Skeletal muscle tissue (tissue), 4 donors: ENCODE results near the gene COX4I2. TPM values are rescaled to one million over a fixed set of nuclear protein-coding genes. Genes with fewer than 3 reads are reported as not detected.

ENCODE experiments used
- H3K27ac ChIP-seq: one replicate; pipeline ENCODE4 v1.7.0; 2013; ENCODE audit warnings: mild to moderate bottlenecking, low read depth, low read length, inconsistent platforms
- H3K27me3 ChIP-seq, 3 donors: one replicate each; pipeline ENCODE4 v1.7.0; 2013; ENCODE audit warnings: low read length in 3 of 3; ENCODE audit not compliant: control insufficient read depth in 3 of 3, insufficient read depth in 3 of 3
- H3K36me3 ChIP-seq, 3 donors: one replicate each; pipeline ENCODE4 v1.7.0; 2013; ENCODE audit warnings: low read length in 3 of 3; ENCODE audit not compliant: control insufficient read depth in 3 of 3, insufficient read depth in 3 of 3
- H3K4me1 ChIP-seq, 3 donors: one replicate each; pipeline ENCODE4 v1.7.0; 2013; ENCODE audit warnings: low read length in 3 of 3, mild to moderate bottlenecking in 3 of 3; ENCODE audit not compliant: control insufficient read depth in 3 of 3, insufficient read depth in 3 of 3
- H3K4me3 ChIP-seq, 3 donors: one replicate each; pipeline ENCODE4 v1.7.0; 2013; ENCODE audit warnings: low read length in 3 of 3
- H3K9ac ChIP-seq, 3 donors: one replicate each; pipeline ENCODE4 v1.7.0; 2013; ENCODE audit warnings: low read length in 3 of 3, mild to moderate bottlenecking in 3 of 3, moderate library complexity in 2 of 3, low read depth in 1 of 3
- H3K9me3 ChIP-seq, 3 donors: one replicate each; pipeline ENCODE4 v1.7.0; 2013; ENCODE audit warnings: low read length in 3 of 3; ENCODE audit not compliant: control insufficient read depth in 3 of 3
- total RNA-seq: library from RNA; depleted of rRNA; stranded (reverse); fragments of >200 nt; gene quantifications from one replicate; pipeline ENCODE4 v1.2.3, GENCODE V29; 2014
- donor health status: Osteomylitis.

The COX4I2 gene
- total RNA-seq, 1 donor from 2014 or later, result 16.2 TPM

GRCh38 chr20:31681128-31681727 is 43.5 kb downstream of the COX4I2 start:
- Histone ChIP-seq H3K27ac (peak overlapping the region; percentile 14), H3K4me1 (peaks cover 34 to 56% (median 53%) of the 10 kb centered on the region in 3 donors), H3K27me3 (no peaks in the 10 kb centered on the region), H3K9me3 (no peaks in the 10 kb centered on the region), H3K36me3 (peaks cover 2 to 12% (median 4%) of the 10 kb centered on the region in 3 donors), H3K4me3 (no peak overlapping the region), H3K9ac (no peak overlapping the region)

GRCh38 chr20:31681769-31682168 is 44.1 kb downstream of the COX4I2 start:
- Histone ChIP-seq H3K4me1 (peaks cover 28 to 51% (median 47%) of the 10 kb centered on the region in 3 donors), H3K9ac (no peak overlapping the region), H3K4me3 (no peak overlapping the region), H3K27me3 (no peaks in the 10 kb centered on the region), H3K27ac (no peak overlapping the region), H3K9me3 (no peaks in the 10 kb centered on the region), H3K36me3 (peaks cover 2 to 12% (median 4%) of the 10 kb centered on the region in 3 donors)

- Histone ChIP-seq H3K9ac (no peak overlapping the region), H3K36me3 (peaks cover 2 to 12% (median 4%) of the 10 kb centered on the region in 3 donors), H3K9me3 (no peaks in the 10 kb centered on the region), H3K4me1 (peaks cover 28 to 50% (median 44%) of the 10 kb centered on the region in 3 donors), H3K4me3 (no peak overlapping the region), H3K27me3 (no peaks in the 10 kb centered on the region), H3K27ac (no peak overlapping the region)
Measured at GRCh38 chr20:31682352-31682751, 44.6 kb downstream of the COX4I2 start.

GRCh38 chr20:31682927-31683326 is 45.2 kb downstream of the COX4I2 start:
- Histone ChIP-seq H3K9me3 (no peaks in the 10 kb centered on the region), H3K27me3 (no peaks in the 10 kb centered on the region), H3K4me3 (no peak overlapping the region), H3K27ac (no peak overlapping the region), H3K36me3 (peaks cover 2 to 6% (median 4%) of the 10 kb centered on the region in 3 donors), H3K9ac (no peak overlapping the region), H3K4me1 (peaks cover 22 to 44% (median 38%) of the 10 kb centered on the region in 3 donors)

GRCh38 chr20:31684153-31685015 is 46.7 kb downstream of the COX4I2 start:
- Histone ChIP-seq H3K27me3 (no peaks in the 10 kb centered on the region), H3K9ac (no peak overlapping the region), H3K4me3 (no peak overlapping the region), H3K27ac (no peak overlapping the region), H3K4me1 (peaks cover 14 to 30% (median 26%) of the 10 kb centered on the region in 3 donors), H3K36me3 (peaks cover 0 to under 1% (median 0%) of the 10 kb centered on the region in 3 donors), H3K9me3 (no peaks in the 10 kb centered on the region)

- no peak overlapping the region for H3K27ac ChIP-seq
- H3K4me1 ChIP-seq, result peaks cover 14 to 20% (median 17%) of the 10 kb centered on the region in 3 donors
Measured at GRCh38 chr20:31685853-31686643, 48.3 kb downstream of the COX4I2 start.

GRCh38 chr20:31687777-31688176 is 50.1 kb downstream of the COX4I2 start:
- Histone ChIP-seq H3K9me3 (no peaks in the 10 kb centered on the region), H3K4me3 (no peak overlapping the region), H3K4me1 (peaks cover 13 to 16% (median 14%) of the 10 kb centered on the region in 3 donors), H3K27me3 (no peaks in the 10 kb centered on the region), H3K9ac (no peak overlapping the region), H3K27ac (no peak overlapping the region), H3K36me3 (no peaks in the 10 kb centered on the region)

More at GRCh38 chr20:31685853-31686643, 48.3 kb downstream of the COX4I2 start:
- H3K4me3 ChIP-seq, result no peak overlapping the region
- no peak overlapping the region for H3K9ac ChIP-seq
- H3K27me3 ChIP-seq, result no peaks in the 10 kb centered on the region
- H3K36me3 ChIP-seq, result no peaks in the 10 kb centered on the region
- H3K9me3 ChIP-seq, result no peaks in the 10 kb centered on the region

GRCh38 chr20:31689141-31689540 is 51.4 kb downstream of the COX4I2 start:
- no peaks in the 10 kb centered on the region for H3K27me3 ChIP-seq
- no peak overlapping the region for H3K27ac ChIP-seq
- no peaks in the 10 kb centered on the region for H3K36me3 ChIP-seq
- no peak overlapping the region for H3K9ac ChIP-seq
- peaks cover 13 to 19% (median 15%) of the 10 kb centered on the region in 3 donors for H3K4me1 ChIP-seq
- no peaks in the 10 kb centered on the region for H3K9me3 ChIP-seq
- H3K4me3 ChIP-seq, result no peak overlapping the region

- no peak overlapping the region for H3K4me3 ChIP-seq
- H3K27me3 ChIP-seq, result no peaks in the 10 kb centered on the region
- no peaks in the 10 kb centered on the region for H3K36me3 ChIP-seq
- H3K4me1 ChIP-seq, result peaks cover 19 to 23% (median 22%) of the 10 kb centered on the region in 3 donors
- H3K9ac ChIP-seq, result no peak overlapping the region
- H3K27ac ChIP-seq, result no peak overlapping the region
- H3K9me3 ChIP-seq, result no peaks in the 10 kb centered on the region
Measured at GRCh38 chr20:31690124-31690666, 52.5 kb downstream of the COX4I2 start.
